ENCODE data around the gene STPG3.

STPG3 gene
- total RNA-seq = 0 to 0.24 reads per million in 2 experiments

GRCh38 chr9:137251194-137251461 lies at the start of gene STPG3:
Gene STPG3 (plus strand): TSS chr9:137251286. CDS start chr9:137251287, 1 bp downstream.
- no peak for DNase-seq (ENCODE audit: low read depth)

DNA sequence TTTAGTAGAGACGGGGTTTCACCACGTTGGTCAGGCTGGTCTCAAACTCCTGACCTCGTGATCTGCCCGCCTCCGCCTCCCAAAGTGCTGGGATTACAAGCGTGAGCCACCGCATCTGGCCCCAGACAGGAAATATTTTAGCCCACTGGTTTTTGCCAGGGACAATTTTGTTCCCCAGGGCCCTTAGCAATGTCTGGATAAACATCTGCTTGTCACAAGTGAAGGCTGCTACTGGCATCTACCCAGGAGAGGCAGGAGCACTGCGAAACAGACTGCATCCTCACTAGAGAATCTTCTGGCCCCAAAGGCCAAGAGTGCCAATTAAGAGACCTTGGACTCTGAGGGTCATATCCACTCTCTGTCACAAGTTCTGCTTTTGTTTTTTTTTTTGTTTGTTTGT lies 48.1 kb upstream of the STPG3 start:
- no peak for DNase-seq (ENCODE audit: low read depth)

- no peak for DNase-seq (ENCODE audit: low read depth)
These were observed 46.4 kb upstream of the STPG3 start for GRCh38 chr9:137204731-137205125.

DNA sequence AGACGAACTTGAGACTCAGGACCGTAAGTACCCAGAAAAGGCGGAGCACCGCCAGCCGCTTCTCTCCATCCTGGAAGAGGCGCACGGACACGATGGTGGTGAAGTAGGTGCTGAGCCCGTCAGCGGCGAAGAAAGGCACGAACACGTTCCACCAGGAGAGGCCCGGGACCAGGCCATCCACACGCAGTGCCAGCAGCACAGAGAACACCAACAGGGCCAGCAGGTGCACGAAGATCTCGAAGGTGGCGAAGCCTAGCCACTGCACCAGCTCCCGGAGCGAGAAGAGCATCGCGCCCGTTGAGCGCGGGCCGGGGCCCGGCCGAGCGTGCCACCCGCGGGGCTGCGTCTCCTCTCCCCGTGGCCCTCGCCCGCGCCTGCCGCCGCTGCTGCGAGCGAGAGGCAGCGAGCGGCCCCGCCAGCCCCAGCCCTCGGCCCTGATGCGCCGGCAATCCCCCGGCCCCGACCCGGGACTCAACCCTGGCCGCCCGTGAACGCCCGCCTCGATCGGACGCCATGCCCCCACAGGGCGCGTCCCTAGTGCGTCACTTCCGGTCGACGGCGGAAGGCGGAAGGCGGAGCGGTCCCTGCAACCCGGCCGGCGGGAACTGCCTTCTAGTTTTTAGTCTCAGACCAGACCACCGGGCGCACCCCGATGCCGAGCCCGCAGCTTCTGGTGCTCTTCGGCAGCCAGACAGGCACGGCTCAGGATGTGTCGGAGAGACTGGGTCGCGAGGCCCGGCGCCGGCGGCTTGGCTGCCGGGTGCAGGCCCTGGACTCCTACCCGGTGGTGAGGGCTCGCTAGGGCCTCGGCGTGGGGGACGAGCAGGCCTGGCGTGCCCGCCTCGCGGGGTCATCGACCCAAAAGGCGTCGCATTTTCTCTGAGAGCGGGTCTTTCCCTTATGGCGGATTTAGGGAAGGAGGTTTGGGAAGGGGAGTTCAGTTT lies 45.7 kb upstream of the STPG3 start, which contains the start of the genes NDOR1 and TMEM203:
NDOR1 (plus strand) TSS at position 575 of the 944 bp plus-strand sequence; CDS start at position 653, 78 bp downstream.
TMEM203 (minus strand) TSS at position 523 of the 944 bp plus-strand sequence; CDS start at position 289, 234 bp downstream.
- DNase-seq (ENCODE audit: low read depth) = peak; percentile 91

DNA sequence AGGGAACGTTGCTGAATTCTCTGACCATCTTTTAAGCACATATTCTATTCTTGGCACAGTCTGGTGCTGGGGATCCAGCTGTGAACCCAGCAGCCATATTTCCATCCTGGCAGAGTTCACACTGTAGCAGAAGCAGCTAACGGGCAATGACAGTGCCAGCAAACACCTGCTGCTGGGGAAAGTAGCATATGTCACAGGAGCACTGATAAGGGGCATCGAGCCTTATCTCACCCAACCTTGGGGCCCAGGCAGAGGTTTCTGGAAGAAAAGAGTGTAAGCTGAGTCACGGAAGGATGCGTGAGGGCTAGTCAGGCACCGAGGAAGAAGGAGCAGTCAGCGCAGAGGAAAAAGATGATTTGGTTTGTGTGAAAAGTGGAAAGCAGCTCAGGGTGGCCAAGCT lies 44.5 kb upstream of the STPG3 start:
- no peak for DNase-seq (ENCODE audit: low read depth)

DNA sequence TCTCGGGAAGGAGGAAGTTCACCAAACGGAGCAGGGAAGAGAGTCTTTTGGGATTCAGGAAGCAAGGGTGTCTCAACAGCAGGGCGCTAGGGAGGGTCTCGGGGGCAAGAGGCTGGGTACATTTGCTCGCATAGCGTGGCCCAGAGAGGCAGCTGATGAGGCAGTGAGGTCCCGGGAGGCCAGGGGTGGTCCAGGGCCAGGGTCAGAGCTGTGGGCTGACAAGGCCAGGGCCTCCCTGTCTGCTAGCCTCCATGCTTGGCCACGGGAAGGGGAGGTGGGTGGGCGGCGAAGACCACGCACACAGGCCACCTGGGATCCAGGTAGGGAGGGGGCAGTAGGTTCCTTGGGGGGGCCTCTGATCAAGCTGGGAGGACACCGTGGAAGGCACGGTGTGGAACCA lies 39.6 kb upstream of the STPG3 start:
- no peak for DNase-seq (ENCODE audit: low read depth)

GRCh38 chr9:137212520-137212919 lies 38.6 kb upstream of the STPG3 start:
- DNase-seq (ENCODE audit: low read depth) = no peak

DNA sequence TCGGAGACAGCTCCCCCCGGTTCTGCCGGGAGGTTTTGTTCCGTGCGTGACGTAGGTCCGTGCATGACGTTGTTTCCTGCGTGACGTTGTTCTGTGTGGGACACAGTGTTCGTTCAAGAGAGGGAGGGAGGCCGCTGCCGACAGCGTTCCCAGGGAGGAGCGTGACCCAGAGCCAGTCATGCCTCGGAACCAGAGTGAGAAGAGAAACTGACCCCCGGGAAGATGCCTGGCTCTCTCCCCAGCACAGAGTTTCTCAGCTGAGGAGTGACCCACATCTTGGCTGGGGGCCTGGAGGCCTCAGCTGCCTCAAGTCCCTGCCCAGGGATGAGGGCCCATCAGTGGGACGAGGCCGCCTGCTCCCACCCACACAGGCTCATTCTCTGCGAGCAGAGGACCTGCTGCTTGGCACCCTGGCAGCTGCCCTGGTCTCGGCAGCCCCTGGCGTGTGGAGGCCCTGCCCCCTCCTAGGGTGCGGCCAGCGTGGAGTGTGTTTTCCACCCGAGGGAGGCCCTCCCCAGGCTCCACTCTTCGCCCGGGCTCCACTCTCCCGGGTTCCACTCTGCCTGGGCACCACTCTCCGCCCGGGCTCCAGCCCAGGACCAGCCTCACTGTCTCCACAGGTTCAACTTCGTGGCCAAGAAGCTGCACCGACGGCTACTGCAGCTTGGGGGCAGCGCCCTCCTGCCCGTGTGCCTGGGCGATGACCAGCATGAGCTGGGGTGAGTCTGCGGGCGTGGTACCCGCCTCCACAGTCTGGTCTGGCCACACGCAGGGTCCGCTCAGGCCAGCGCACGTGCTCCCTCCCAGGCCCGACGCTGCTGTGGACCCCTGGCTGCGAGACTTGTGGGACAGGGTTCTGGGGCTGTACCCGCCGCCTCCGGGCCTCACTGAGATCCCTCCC lies 37.7 kb upstream of the STPG3 start:
- DNase-seq (ENCODE audit: low read depth) = no peak

DNA sequence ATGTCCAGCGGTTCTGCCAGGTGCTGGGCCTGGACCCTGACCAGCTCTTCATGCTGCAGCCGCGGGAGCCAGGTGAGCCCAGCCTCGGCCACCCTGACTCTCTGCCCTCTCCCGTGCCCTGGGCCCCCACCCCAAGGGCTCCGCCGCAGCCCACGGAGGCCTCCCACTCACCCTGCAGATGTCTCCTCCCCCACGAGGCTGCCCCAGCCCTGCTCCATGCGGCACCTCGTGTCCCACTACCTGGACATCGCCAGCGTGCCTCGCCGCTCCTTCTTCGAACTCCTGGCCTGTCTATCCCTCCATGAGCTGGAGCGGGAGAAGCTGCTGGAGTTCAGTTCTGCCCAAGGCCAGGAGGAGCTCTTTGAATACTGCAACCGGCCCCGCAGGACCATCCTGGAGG lies 36.5 kb upstream of the STPG3 start:
- no peak for DNase-seq (ENCODE audit: low read depth)

GRCh38 chr9:137215196-137215986 lies 35.7 kb upstream of the STPG3 start:
- no peak for DNase-seq (ENCODE audit: low read depth)

- no peak for DNase-seq (ENCODE audit: low read depth)
These were observed 34.7 kb upstream of the STPG3 start for GRCh38 chr9:137216188-137216965.

DNA sequence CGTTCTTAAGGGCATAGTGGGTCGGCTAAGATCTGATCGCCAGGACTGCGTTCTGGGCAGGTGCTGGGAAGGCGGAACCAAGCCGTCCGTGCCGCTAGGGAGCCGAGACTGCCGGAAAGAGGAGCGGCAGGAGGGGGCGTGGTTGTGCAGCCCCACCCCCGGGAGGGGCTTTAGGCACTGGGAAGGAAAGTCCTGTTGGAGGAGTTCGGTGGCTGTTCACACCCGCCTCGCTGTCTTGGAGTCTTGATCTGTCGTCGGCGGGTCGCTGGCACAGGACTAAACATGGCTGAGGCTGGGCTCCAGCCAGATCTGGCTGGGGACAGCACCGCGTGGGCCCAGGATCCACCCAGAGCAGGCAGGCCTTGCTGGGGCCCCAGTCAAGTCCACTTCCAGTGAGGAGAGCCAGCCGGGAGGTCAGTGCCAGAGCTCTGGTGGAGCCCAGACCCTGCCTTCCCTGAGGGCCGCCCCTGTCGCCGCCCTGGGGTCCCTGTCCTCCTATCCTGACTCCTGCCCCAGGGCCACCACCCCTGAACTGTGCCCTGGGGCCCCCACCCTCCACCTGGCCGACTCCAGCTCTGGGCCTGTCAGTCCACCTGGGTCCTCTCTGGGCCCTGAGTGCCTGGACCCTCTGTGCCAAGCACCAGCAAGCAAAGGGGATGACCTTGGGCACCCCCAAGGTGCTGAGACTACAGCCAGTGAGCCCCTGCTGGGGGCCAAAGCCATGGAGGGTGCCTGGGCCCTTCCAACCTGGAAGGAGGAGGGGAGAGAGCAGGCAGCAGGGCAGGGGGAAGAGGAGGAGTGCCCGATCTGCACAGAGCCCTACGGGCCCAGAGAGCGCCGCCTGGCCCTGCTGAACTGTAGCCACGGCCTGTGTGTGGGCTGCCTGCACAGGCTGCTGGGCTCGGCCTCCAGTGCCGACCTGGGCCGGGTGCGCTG lies 33.5 kb upstream of the STPG3 start:
- no peak for DNase-seq (ENCODE audit: low read depth)

GRCh38 chr9:137218212-137218753 lies 32.8 kb upstream of the STPG3 start:
- no peak for DNase-seq (ENCODE audit: low read depth)

DNA sequence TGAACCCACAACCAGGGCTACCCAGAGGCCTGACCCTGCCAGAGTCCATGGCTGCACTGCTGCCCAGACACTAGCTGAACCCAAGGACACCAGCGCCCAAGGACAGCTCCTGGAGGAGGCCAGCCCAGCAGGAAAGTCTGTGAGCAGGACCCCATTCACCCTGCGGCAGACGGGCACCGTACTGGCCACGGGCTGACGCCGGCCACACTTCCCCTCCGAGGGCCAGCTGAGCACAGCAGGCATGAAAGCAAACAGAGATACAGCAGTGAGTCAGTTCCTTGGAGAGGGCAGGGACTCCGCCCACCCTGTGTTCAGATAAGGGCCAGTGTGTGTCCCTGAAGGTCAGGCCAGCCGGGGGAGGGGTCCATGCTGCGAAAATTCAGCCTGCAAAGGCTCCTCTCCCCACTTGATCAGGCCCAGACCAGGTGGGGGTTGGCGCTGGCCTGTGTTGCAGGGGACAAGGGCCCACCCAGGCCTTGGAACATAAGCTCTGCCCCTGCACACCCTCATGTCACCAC lies 32.3 kb upstream of the STPG3 start:
- no peak for DNase-seq (ENCODE audit: low read depth)

DNA sequence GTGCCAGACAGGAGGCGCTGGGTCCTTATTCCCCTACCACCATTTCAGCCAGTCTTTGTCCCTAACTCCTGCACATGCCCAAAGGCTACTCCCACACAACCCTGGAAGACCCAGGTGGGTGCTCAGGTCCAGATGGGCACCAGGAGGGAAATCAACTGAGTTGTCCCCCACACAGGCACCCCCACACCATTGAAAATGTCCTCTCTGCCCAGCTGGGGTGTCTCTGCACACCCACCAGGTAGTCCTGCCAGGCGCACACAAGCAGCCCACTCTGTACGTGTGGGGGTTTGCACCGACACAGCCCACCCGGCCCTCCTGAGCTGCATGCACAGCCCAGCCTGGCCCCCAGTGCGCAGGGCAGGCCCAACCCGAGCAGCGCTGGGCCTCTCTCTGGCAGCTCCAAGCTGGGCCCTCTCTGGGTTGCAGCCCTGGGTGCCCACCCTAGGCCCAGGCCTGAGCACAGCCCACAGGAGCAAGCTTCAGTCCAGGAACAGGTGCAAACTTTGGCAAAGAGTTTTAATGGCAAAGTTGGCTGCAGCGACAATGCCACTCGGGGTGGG lies 31.2 kb upstream of the STPG3 start:
- DNase-seq (ENCODE audit: low read depth) = no peak

GRCh38 chr9:137220317-137221094 lies 30.6 kb upstream of the STPG3 start:
- DNase-seq (ENCODE audit: low read depth) = no peak

DNA sequence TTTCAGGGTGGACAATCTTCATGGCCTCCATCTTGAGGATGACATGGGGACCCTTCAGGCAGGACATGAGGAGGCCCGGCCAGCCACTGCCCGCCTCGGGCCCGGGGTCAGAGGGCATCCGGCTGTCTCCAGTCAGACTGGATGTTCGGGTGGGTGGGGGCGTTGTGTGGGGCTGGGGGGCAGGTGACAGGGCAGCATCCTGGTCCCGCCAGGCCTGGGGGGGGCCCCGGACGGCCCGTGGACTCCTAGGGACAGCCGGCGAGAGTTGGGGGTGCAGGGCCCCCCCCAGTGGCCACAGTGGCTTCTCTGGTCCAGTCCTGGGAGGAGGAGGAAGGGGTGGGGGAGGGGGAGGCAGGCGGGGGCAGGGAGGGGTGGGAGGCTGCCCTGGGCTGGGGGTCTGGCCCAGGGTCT lies 30.0 kb upstream of the STPG3 start:
- DNase-seq (ENCODE audit: low read depth) = no peak

DNA sequence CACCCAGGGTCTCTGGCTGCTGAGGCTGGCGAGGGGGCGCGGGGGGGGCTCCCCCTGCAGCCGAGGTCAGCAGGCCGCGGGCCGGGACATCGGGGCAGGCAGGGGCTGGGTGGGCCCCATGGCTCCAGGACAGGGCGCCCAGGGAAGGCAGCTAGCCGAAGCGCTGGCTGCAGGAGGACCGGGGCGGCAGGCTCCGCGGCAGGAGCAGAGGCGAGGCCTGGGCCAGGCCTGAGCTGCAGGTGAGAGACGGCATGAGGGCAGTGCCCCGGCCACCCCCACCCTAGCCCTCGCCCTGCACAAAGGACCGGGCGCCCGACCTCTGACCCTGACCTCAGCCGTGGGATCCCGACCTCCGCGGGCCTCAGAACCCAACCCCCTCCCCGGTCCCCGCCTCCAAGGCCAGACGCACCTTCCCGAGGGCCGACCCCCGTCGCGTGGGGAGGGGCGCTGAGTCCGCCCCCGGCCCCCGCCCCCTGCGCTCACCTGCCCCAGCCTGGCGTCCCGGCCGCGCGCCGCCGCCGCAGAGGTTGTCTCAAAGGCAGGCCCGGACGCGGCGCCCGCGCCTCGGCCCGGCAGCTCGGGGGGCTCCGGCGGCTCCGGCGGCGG lies 29.5 kb upstream of the STPG3 start:
- no peak for DNase-seq (ENCODE audit: low read depth)

All from T follicular helper cell (primary cell).